Activated T-helper 9 cell treated with anti-CD3 and anti-CD28 coated beads, Interleukin-2, amount 50 U/mL, for 16 hours (primary cell): ENCODE results near the gene RAB20.
"Not testable (repeated sequence)": the region's sequence is repeated elsewhere in the genome, so short reads cannot be mapped to it uniquely, and the experiment has no call there.

ENCODE experiments used
- DNase-seq: peaks from one replicate; pipeline ENCODE4 v3.0.0-alpha.2; 2020; ENCODE audit warnings: low read depth

Gene RAB20

GRCh38 chr13:110509971-110510786, 51.3 kb downstream of the RAB20 start:
- no peak for DNase-seq

GRCh38 chr13:110509478-110509926, 52.0 kb downstream of the RAB20 start:
- DNase-seq = no peak

- DNase-seq = no peak
These were observed 53.7 kb downstream of the RAB20 start for GRCh38 chr13:110507678-110508381.

GRCh38 chr13:110506859-110507566, 54.5 kb downstream of the RAB20 start:
- DNase-seq = no peak

GRCh38 chr13:110506396-110506795, 55.1 kb downstream of the RAB20 start:
- no peak for DNase-seq

GRCh38 chr13:110505594-110505993, 55.9 kb downstream of the RAB20 start:
- no peak for DNase-seq

- no peak for DNase-seq
These were observed 57.5 kb downstream of the RAB20 start for GRCh38 chr13:110503979-110504499.

GRCh38 chr13:110503037-110503901, 58.3 kb downstream of the RAB20 start:
- no peak for DNase-seq

GRCh38 chr13:110501188-110501587, 60.3 kb downstream of the RAB20 start:
- no peak for DNase-seq

- no peak for DNase-seq
These were observed 61.2 kb downstream of the RAB20 start for GRCh38 chr13:110500341-110500740.

GRCh38 chr13:110499621-110500281, 61.8 kb downstream of the RAB20 start:
- DNase-seq = no peak

- no peak for DNase-seq
These were observed 62.8 kb downstream of the RAB20 start for GRCh38 chr13:110498765-110499164.

GRCh38 chr13:110498327-110498726, 63.2 kb downstream of the RAB20 start:
- DNase-seq = no peak

- not testable (repeated sequence) for DNase-seq
These were observed 63.6 kb downstream of the RAB20 start for GRCh38 chr13:110497896-110498295.

- no peak for DNase-seq
These were observed 64.5 kb downstream of the RAB20 start for GRCh38 chr13:110497003-110497402.

GRCh38 chr13:110496281-110496680, 65.2 kb downstream of the RAB20 start:
- no peak for DNase-seq

GRCh38 chr13:110495881-110496280, 65.6 kb downstream of the RAB20 start:
- DNase-seq = no peak

GRCh38 chr13:110495376-110495775, 66.1 kb downstream of the RAB20 start:
- no peak for DNase-seq

GRCh38 chr13:110493613-110494012, 67.9 kb downstream of the RAB20 start:
- DNase-seq = no peak

GRCh38 chr13:110492679-110493593, 68.6 kb downstream of the RAB20 start:
- no peak for DNase-seq
